Activated CD4-positive, alpha-beta T cell treated with anti-CD3 and anti-CD28 coated beads, Interleukin-2, amount 50 U/mL, for 1 hour (primary cell): ENCODE measurements around the gene CYP26A1.

Experiments used
- DNase-seq: peaks from one replicate; pipeline ENCODE4 v3.0.0-alpha.2; 2020

The CYP26A1 gene

DNA sequence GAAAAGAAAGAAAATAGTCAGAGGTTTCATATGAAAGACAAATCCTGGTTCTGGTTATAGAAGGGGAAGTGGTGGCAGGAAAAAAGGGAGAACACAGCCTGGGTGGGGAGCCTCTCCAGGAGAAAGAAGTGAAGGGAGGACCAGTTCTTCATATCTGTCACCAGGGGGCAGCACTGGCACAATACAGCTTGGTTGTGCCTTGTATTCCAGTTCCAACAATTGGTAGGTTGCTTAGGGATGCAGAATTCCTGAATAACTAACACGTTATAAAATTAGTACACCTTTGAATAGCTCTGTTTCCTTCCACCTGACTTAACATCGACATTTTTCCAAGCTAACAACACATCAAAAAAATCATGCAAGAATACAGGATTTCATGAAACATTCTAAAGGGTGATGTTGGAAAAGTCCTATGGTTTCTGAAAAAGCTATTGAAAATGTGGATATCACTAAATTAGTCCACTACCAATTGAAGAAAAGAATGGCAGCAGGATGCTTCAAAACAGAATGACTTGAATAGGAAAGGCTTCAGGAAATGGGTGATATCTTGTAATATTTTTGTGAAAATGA lies 52.9 kb downstream of the CYP26A1 start:
- no peak for DNase-seq
